NCI-H526 treated with DMSO at 0.1 percent for 48 hours (cell line): Measurements from ENCODE around the gene IL5RA.

Experiments
- DNase-seq: peaks from one replicate; lab custom pipeline; 2025; lab: John Stamatoyannopoulos, UW

The IL5RA gene

GRCh38 chr3:3065876-3066275, 44.3 kb downstream of the IL5RA start:
- no peak for DNase-seq

GRCh38 chr3:3064297-3064696, 45.9 kb downstream of the IL5RA start:
- no peak for DNase-seq

- no peak for DNase-seq
Measured at GRCh38 chr3:3059645-3060044, 50.5 kb downstream of the IL5RA start.

GRCh38 chr3:3053974-3054373, 56.2 kb downstream of the IL5RA start:
- no peak for DNase-seq

GRCh38 chr3:3038201-3038991, 71.8 kb downstream of the IL5RA start:
- no peak for DNase-seq

GRCh38 chr3:3037156-3037555, 73.0 kb downstream of the IL5RA start:
- no peak for DNase-seq

GRCh38 chr3:3031326-3031725, 78.8 kb downstream of the IL5RA start:
- DNase-seq: no peak

- DNase-seq: no peak
Measured at GRCh38 chr3:3027976-3028567, 82.1 kb downstream of the IL5RA start.

GRCh38 chr3:3023111-3023745, 86.9 kb downstream of the IL5RA start:
- DNase-seq: no peak

GRCh38 chr3:3020209-3020608, 90.0 kb downstream of the IL5RA start:
- no peak for DNase-seq
